ENCODE data around the gene ATP2C2.

DNA sequence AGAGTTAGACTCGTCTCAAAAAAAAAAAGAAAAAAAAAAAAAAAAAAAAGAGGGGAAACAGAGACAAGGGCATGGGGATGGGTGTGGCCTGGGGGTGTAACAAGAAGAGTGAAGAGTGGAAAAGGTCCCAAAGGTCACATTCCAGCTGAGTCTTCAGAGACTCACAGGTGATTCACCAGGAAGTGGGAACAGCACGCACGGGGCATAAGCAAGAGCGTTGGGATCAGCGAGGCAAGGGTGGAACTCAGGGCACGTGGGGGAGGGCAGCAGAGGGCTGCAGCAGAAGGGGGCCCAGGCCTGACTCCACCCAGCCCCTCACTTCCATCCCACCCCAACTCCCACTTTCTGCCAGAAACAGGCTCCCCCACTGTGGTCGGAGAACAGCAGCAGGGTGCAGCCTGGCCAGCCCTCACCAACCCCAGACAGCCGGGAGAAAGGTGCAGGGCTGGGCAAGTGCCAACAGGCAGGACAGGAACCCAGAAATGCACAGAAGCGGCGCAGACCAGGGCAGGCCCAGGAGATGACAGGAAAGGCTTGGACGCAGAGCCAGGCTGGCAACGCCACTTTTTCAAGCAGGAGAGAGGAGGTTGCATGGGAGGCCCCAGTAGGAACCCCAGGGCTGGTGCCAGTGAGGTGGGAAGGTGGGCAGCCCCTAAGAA, 132.9 kb downstream of the ATP2C2 start:
- TF ChIP-seq, protein P1, sequence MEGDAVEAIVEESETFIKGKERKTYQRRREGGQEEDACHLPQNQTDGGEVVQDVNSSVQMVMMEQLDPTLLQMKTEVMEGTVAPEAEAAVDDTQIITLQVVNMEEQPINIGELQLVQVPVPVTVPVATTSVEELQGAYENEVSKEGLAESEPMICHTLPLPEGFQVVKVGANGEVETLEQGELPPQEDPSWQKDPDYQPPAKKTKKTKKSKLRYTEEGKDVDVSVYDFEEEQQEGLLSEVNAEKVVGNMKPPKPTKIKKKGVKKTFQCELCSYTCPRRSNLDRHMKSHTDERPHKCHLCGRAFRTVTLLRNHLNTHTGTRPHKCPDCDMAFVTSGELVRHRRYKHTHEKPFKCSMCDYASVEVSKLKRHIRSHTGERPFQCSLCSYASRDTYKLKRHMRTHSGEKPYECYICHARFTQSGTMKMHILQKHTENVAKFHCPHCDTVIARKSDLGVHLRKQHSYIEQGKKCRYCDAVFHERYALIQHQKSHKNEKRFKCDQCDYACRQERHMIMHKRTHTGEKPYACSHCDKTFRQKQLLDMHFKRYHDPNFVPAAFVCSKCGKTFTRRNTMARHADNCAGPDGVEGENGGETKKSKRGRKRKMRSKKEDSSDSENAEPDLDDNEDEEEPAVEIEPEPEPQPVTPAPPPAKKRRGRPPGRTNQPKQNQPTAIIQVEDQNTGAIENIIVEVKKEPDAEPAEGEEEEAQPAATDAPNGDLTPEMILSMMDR (IDR thresholded peaks at IDR 0.05; ENCODE audit: low read length), result no peak
- no peak for TF ChIP-seq EZH2 (optimal IDR thresholded peaks at IDR 0.05; ENCODE audit: low read depth, low read length)
- TF ChIP-seq EZH2phosphoT487 (IDR thresholded peaks at IDR 0.05; ENCODE audit: low read length), result no peak
